Astrocyte (in vitro differentiated cells and primary cell): Measurements from ENCODE around the gene SIRPB2. TPM values are rescaled to one million over a fixed set of nuclear protein-coding genes. Genes with fewer than 3 reads are reported as not detected.

Experiments
- DNase-seq: peaks from one replicate; pipeline ENCODE4 v3.0.0-alpha.2; 2010; ENCODE audit warnings: low read depth
- FAIRE-seq: peaks from 2 replicates; lab custom pipeline; 2011; peaks lifted over from hg19 to GRCh38; lab: Jason Lieb, UNC
- H2AFZ ChIP-seq: 2 replicates; pipeline ENCODE4 v1.6.0; 2012; ENCODE audit warnings: low read depth, low read length, inconsistent platforms
- H3K27ac ChIP-seq: 2 replicates; pipeline ENCODE4 v1.5.1; 2011; ENCODE audit warnings: low read depth, low read length, inconsistent platforms
- H3K27me3 ChIP-seq: 2 replicates; pipeline ENCODE4 v1.6.0; 2011; ENCODE audit warnings: low read length, inconsistent platforms; ENCODE audit not compliant: insufficient read depth
- H3K36me3 ChIP-seq: 2 replicates; pipeline ENCODE4 v1.5.1; 2011; ENCODE audit warnings: low read length, inconsistent platforms; ENCODE audit not compliant: insufficient read depth
- H3K4me1 ChIP-seq: 2 replicates; pipeline ENCODE4 v1.5.1; 2011; ENCODE audit warnings: low read length, inconsistent platforms; ENCODE audit not compliant: insufficient read depth
- H3K4me2 ChIP-seq: 2 replicates; pipeline ENCODE4 v1.6.0; 2012; ENCODE audit warnings: low read length, inconsistent platforms
- H3K4me3 ChIP-seq: 2 replicates; pipeline ENCODE4 v1.5.1; 2011; ENCODE audit warnings: low read depth, mild to moderate bottlenecking, low read length, inconsistent platforms; ENCODE audit not compliant: insufficient read depth
- H3K79me2 ChIP-seq: 2 replicates; pipeline ENCODE4 v1.6.0; 2012; ENCODE audit warnings: mild to moderate bottlenecking, low read length, inconsistent platforms; ENCODE audit not compliant: insufficient read depth
- H3K9ac ChIP-seq: 2 replicates; pipeline ENCODE4 v1.6.0; 2012; ENCODE audit warnings: mild to moderate bottlenecking, low read length, inconsistent platforms
- H3K9me3 ChIP-seq: 2 replicates; pipeline ENCODE4 v1.5.1; 2012; ENCODE audit warnings: low read depth, mild to moderate bottlenecking, low read length, inconsistent platforms; ENCODE audit not compliant: insufficient read depth
- H4K20me1 ChIP-seq: 2 replicates; pipeline ENCODE4 v1.6.0; 2012; ENCODE audit warnings: low read length, inconsistent platforms; ENCODE audit not compliant: insufficient read depth
- H3K27ac Mint-ChIP-seq: one replicate; pipeline ENCODE4 v1.8.0; 2021; ENCODE audit warnings: mild to moderate bottlenecking, mixed read lengths; ENCODE audit not compliant: unreplicated experiment
- H3K27me3 Mint-ChIP-seq: one replicate; pipeline ENCODE4 v1.8.0; 2021; ENCODE audit warnings: low read depth, mixed read lengths; ENCODE audit not compliant: unreplicated experiment
- H3K36me3 Mint-ChIP-seq: one replicate; pipeline ENCODE4 v1.8.0; 2021; ENCODE audit warnings: low read depth, mixed read lengths; ENCODE audit not compliant: unreplicated experiment
- H3K4me1 Mint-ChIP-seq: one replicate; pipeline ENCODE4 v1.8.0; 2021; ENCODE audit warnings: low read depth, mixed read lengths; ENCODE audit not compliant: unreplicated experiment
- H3K4me3 Mint-ChIP-seq: one replicate; pipeline ENCODE4 v1.8.0; 2021; ENCODE audit warnings: mild to moderate bottlenecking, moderate library complexity, mixed read lengths; ENCODE audit not compliant: unreplicated experiment
- H3K9me3 Mint-ChIP-seq: one replicate; pipeline ENCODE4 v1.8.0; 2021; ENCODE audit warnings: mild to moderate bottlenecking, mixed read lengths; ENCODE audit not compliant: unreplicated experiment
- CTCF ChIP-seq: IDR thresholded peaks from 2 replicates; pipeline ENCODE4 v1.5.1; 2011; ENCODE audit warnings: low read depth, mild to moderate bottlenecking, inconsistent platforms, low read length, moderate library complexity; ENCODE audit not compliant: insufficient read depth
- EZH2 ChIP-seq: IDR thresholded peaks from 2 replicates; pipeline ENCODE4 v1.6.1; 2012; ENCODE audit warnings: mild to moderate bottlenecking, low read length, inconsistent platforms; ENCODE audit not compliant: insufficient read depth
- total RNA-seq: library from RNA; stranded (reverse); gene quantifications from 2 replicates; pipeline ENCODE4 v1.2.1, GENCODE V29; 2021

SIRPB2 gene
- total RNA-seq, 1 donor from 2014 or later, result not detected

DNA sequence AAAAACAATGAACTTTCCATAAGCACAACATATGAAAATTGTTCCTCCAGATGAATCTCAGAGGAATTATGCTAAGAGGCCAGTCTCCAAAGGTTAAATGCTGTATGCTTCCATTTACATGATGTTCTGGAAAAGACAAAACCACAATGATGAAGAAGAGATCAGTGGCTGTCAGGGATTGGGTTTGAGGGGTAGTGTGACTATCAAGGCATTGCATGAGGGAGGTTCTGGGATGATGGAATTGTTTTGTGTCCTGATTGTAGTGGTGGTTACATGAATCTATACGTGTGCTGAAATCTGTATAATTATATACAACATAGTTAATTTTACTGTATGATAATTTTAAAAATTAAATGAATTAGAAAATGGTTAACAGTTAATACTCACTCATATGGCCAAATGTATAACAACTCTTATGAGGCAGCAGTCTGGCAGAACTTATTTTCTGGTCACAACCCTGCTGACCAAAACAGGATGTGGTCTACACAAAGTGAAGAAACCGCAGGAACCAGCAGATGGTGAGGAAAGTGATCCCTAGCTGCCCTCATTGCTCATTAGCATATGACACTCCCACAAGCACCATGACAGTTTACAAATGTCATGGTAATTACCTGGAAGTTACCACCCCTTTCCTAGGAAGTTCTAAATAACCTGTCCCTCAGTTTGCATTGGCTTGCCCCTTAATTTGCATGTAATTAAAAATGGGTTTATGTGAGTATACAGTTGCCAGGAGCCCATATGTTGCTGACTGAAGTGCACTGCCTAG is 56.5 kb downstream of the SIRPB2 start:
- Mint-ChIP-seq H3K4me1 (peaks cover 3% of the 10 kb centered on the region), H3K27ac (no peak overlapping the region), H3K9me3 (no peaks in the 10 kb centered on the region), H3K4me3 (no peak overlapping the region), H3K27me3 (no peaks in the 10 kb centered on the region), H3K36me3 (peaks cover 2% of the 10 kb centered on the region)
- Histone ChIP-seq H3K4me3 (no peak overlapping the region), H2AFZ (no peak overlapping the region), H3K4me2 (no peak overlapping the region), H3K9me3 (no peaks in the 10 kb centered on the region), H3K27me3 (peaks cover 2% of the 10 kb centered on the region), H3K4me1 (peaks cover 9% of the 10 kb centered on the region), H4K20me1 (peaks cover 1% of the 10 kb centered on the region), H3K9ac (no peak overlapping the region), H3K27ac (no peak overlapping the region), H3K79me2 (no peaks in the 10 kb centered on the region), H3K36me3 (no peaks in the 10 kb centered on the region)
- FAIRE-seq (no peak), DNase-seq (peak; percentile 90)
- TF ChIP-seq EZH2 (no peak), CTCF (no peak)

- H3K4me3 ChIP-seq, result no peak overlapping the region
- no peak overlapping the region for H3K27ac Mint-ChIP-seq
- H3K9ac ChIP-seq, result no peak overlapping the region
- no peaks in the 10 kb centered on the region for H3K27me3 Mint-ChIP-seq
- no peaks in the 10 kb centered on the region for H3K36me3 ChIP-seq
- H3K4me2 ChIP-seq, result no peak overlapping the region
- no peak overlapping the region for H2AFZ ChIP-seq
- TF ChIP-seq EZH2 (no peak), CTCF (no peak)
- H3K27ac ChIP-seq, result no peak overlapping the region
- no peaks in the 10 kb centered on the region for H3K36me3 Mint-ChIP-seq
- no peak overlapping the region for H3K4me3 Mint-ChIP-seq
- H4K20me1 ChIP-seq, result no peaks in the 10 kb centered on the region
- H3K9me3 Mint-ChIP-seq, result no peaks in the 10 kb centered on the region
- no peak for FAIRE-seq
- H3K27me3 ChIP-seq, result peaks cover 2% of the 10 kb centered on the region
- H3K4me1 ChIP-seq, result peaks cover 9% of the 10 kb centered on the region
- no peak for DNase-seq
- no peaks in the 10 kb centered on the region for H3K79me2 ChIP-seq
- no peaks in the 10 kb centered on the region for H3K9me3 ChIP-seq
- H3K4me1 Mint-ChIP-seq, result peaks cover 3% of the 10 kb centered on the region
These were observed 60.1 kb downstream of the SIRPB2 start for GRCh38 chr20:1431158-1431557.

DNA sequence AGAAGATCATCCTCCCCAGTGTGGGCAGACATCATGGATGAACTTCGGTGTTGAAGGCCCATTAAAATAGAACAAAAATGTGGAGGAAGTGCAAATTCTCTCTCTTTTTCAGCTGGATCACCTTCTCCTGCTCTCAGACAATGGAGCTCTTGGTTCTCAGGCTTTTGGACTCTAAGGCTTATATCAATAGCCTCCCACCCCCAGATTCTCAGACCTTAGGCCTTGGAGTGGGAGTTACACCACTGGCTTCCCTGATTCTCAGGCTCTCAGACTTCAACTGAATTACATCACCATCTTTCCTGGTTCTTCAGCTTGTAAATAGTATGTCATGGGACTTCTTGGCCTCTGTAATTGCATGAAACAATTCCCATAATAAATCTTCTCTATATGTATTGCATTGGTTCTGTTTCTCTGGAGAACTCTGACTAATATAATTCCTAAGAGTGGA is 61.2 kb downstream of the SIRPB2 start:
- Mint-ChIP-seq H3K9me3 (no peaks in the 10 kb centered on the region), H3K36me3 (no peaks in the 10 kb centered on the region), H3K27ac (peak overlapping the region; percentile 30), H3K4me1 (peaks cover 3% of the 10 kb centered on the region), H3K27me3 (no peaks in the 10 kb centered on the region), H3K4me3 (no peak overlapping the region)
- Histone ChIP-seq H4K20me1 (no peaks in the 10 kb centered on the region), H3K36me3 (no peaks in the 10 kb centered on the region), H3K4me2 (no peak overlapping the region), H3K4me3 (no peak overlapping the region), H3K4me1 (peaks cover 9% of the 10 kb centered on the region), H3K27me3 (peaks cover 2% of the 10 kb centered on the region), H2AFZ (no peak overlapping the region), H3K79me2 (no peaks in the 10 kb centered on the region), H3K9me3 (no peaks in the 10 kb centered on the region), H3K27ac (no peak overlapping the region), H3K9ac (no peak overlapping the region)
- no peak for FAIRE-seq
- DNase-seq, result no peak
- no peak for TF ChIP-seq CTCF
- no peak for TF ChIP-seq EZH2
